MG63 (cell line): ENCODE results near the gene MGP. TPM values are rescaled to one million over a fixed set of nuclear protein-coding genes. Genes with fewer than 3 reads are reported as not detected.

Experiments used
- DNase-seq: peaks from one replicate; pipeline ENCODE4 v3.0.0-alpha.2; 2020
- H3K27me3 ChIP-seq: fragments of 250-450 bp; sonication (Bioruptor Pico); 2 replicates; pipeline ENCODE4 v1.5.1; 2020; ENCODE audit warnings: mild to moderate bottlenecking, moderate library complexity
- H3K36me3 ChIP-seq: fragments of 250-450 bp; sonication (Bioruptor Pico); 2 replicates; pipeline ENCODE4 v1.5.1; 2020; ENCODE audit warnings: mild to moderate bottlenecking, moderate library complexity
- H3K4me3 ChIP-seq: fragments of 250-450 bp; sonication (Bioruptor Pico); 2 replicates; pipeline ENCODE4 v1.5.1; 2020; ENCODE audit warnings: mild to moderate bottlenecking, moderate library complexity
- H3K9me3 ChIP-seq: fragments of 250-450 bp; sonication (Bioruptor Pico); 2 replicates; pipeline ENCODE4 v1.5.1; 2020; ENCODE audit warnings: mild to moderate bottlenecking, moderate library complexity
- total RNA-seq: library from RNA; depleted of rRNA; stranded (reverse); fragments of >200 nt; shearing (Covaris generic); gene quantifications from 2 replicates; pipeline ENCODE4 v1.2.3, GENCODE V29; 2014; ENCODE audit warnings: low replicate concordance; rRNA removed

The MGP gene
- total RNA-seq, 1 experiment from 2014 or later: 0.69 TPM

GRCh38 chr12:14846042-14846587, 39.5 kb downstream of the MGP start:
- Histone ChIP-seq H3K4me3 (no peak overlapping the region), H3K36me3 (no peaks in the 10 kb centered on the region), H3K27me3 (no peaks in the 10 kb centered on the region), H3K9me3 (no peaks in the 10 kb centered on the region)
- DNase-seq: no peak

- peak; percentile 10 for DNase-seq
- no peaks in the 10 kb centered on the region for H3K36me3 ChIP-seq
- H3K9me3 ChIP-seq: no peaks in the 10 kb centered on the region
- no peak overlapping the region for H3K4me3 ChIP-seq
- H3K27me3 ChIP-seq: no peaks in the 10 kb centered on the region
These were observed 40.3 kb downstream of the MGP start for GRCh38 chr12:14845350-14845750.

GRCh38 chr12:14844401-14844800, 41.3 kb downstream of the MGP start:
- Histone ChIP-seq H3K36me3 (no peaks in the 10 kb centered on the region), H3K27me3 (no peaks in the 10 kb centered on the region), H3K4me3 (no peak overlapping the region), H3K9me3 (no peaks in the 10 kb centered on the region)
- no peak for DNase-seq

- no peak for DNase-seq
- Histone ChIP-seq H3K9me3 (no peaks in the 10 kb centered on the region), H3K36me3 (no peaks in the 10 kb centered on the region), H3K27me3 (no peaks in the 10 kb centered on the region), H3K4me3 (no peak within 1 kb of the TSS)
These were observed 42.2 kb downstream of the MGP start, which contains the start of gene ART4 for GRCh38 chr12:14843425-14843887. ART4 (minus strand) TSS chr12:14843526; CDS start chr12:14843113, 413 bp downstream.

GRCh38 chr12:14842315-14842714, 43.3 kb downstream of the MGP start:
- Histone ChIP-seq H3K4me3 (no peak overlapping the region), H3K36me3 (no peaks in the 10 kb centered on the region), H3K27me3 (no peaks in the 10 kb centered on the region), H3K9me3 (no peaks in the 10 kb centered on the region)
- no peak for DNase-seq

- Histone ChIP-seq H3K36me3 (no peaks in the 10 kb centered on the region), H3K4me3 (no peak overlapping the region), H3K27me3 (no peaks in the 10 kb centered on the region), H3K9me3 (no peaks in the 10 kb centered on the region)
- DNase-seq: peak; percentile 25
These were observed 43.9 kb downstream of the MGP start for GRCh38 chr12:14841761-14842160.

GRCh38 chr12:14840616-14841015, 45.0 kb downstream of the MGP start:
- Histone ChIP-seq H3K36me3 (no peaks in the 10 kb centered on the region), H3K4me3 (no peak overlapping the region), H3K9me3 (no peaks in the 10 kb centered on the region), H3K27me3 (no peaks in the 10 kb centered on the region)
- no peak for DNase-seq

- Histone ChIP-seq H3K27me3 (no peaks in the 10 kb centered on the region), H3K36me3 (no peaks in the 10 kb centered on the region), H3K4me3 (no peak overlapping the region), H3K9me3 (no peaks in the 10 kb centered on the region)
- no peak for DNase-seq
These were observed 46.4 kb downstream of the MGP start for GRCh38 chr12:14839262-14839661.

GRCh38 chr12:14836336-14837210, 49.1 kb downstream of the MGP start:
- Histone ChIP-seq H3K9me3 (no peaks in the 10 kb centered on the region), H3K36me3 (no peaks in the 10 kb centered on the region), H3K4me3 (no peak overlapping the region), H3K27me3 (no peaks in the 10 kb centered on the region)
- peak; percentile 15 for DNase-seq

- no peaks in the 10 kb centered on the region for H3K9me3 ChIP-seq
- no peak overlapping the region for H3K4me3 ChIP-seq
- H3K27me3 ChIP-seq: no peaks in the 10 kb centered on the region
- no peak for DNase-seq
- no peaks in the 10 kb centered on the region for H3K36me3 ChIP-seq
These were observed 51.1 kb downstream of the MGP start for GRCh38 chr12:14834509-14834908.

GRCh38 chr12:14833952-14834351, 51.7 kb downstream of the MGP start:
- Histone ChIP-seq H3K27me3 (no peaks in the 10 kb centered on the region), H3K4me3 (no peak overlapping the region), H3K36me3 (no peaks in the 10 kb centered on the region), H3K9me3 (no peaks in the 10 kb centered on the region)
- DNase-seq: no peak

- Histone ChIP-seq H3K9me3 (no peaks in the 10 kb centered on the region), H3K4me3 (no peak overlapping the region), H3K36me3 (no peaks in the 10 kb centered on the region), H3K27me3 (no peaks in the 10 kb centered on the region)
- no peak for DNase-seq
These were observed 52.3 kb downstream of the MGP start for GRCh38 chr12:14833336-14833735.

Other genes with a start within 250 kb of the MGP start
- gene GUCY2C, start 189.3 kb downstream of the MGP start, total RNA-seq: not detected in 2 replicates
- gene WBP11, start 82.4 kb downstream of the MGP start, total RNA-seq: 9.0 and 12.8 TPM in 2 replicates
- gene C12orf60, start 82.2 kb downstream of the MGP start, total RNA-seq: 0.42 and 2.2 TPM in 2 replicates
- not detected in 2 replicates for gene SMCO3, start 71.7 kb downstream of the MGP start, total RNA-seq
- not detected in 2 replicates for gene ART4, start 42.3 kb downstream of the MGP start, total RNA-seq
- not detected in 2 replicates for gene ERP27, start 52.7 kb upstream of the MGP start, total RNA-seq
- 4.3 and 9.8 TPM in 2 replicates for gene ARHGDIB, start 75.7 kb upstream of the MGP start, total RNA-seq
- not detected in 2 replicates for gene PDE6H, start 87.2 kb upstream of the MGP start, total RNA-seq